H9 (cell line): ENCODE measurements around the gene ZRANB1. TPM values are rescaled to one million over a fixed set of nuclear protein-coding genes. Genes with fewer than 3 reads are reported as not detected.
A peak's percentile ranks its signal among the peaks of the same experiment; 100 is the strongest.

Experiments used
- DNase-seq: peaks from one replicate; pipeline ENCODE4 v3.0.0-alpha.2; 2017
- H2AFZ ChIP-seq: one replicate; pipeline ENCODE4 v1.6.1; 2013; ENCODE audit warnings: mild to moderate bottlenecking, low read length, control low read depth, moderate library complexity
- H2AK5ac ChIP-seq: 2 replicates; pipeline ENCODE4 v1.6.1; 2013; ENCODE audit warnings: low read length, control low read depth, mixed read lengths; ENCODE audit not compliant: insufficient read length
- H2BK120ac ChIP-seq: one replicate; pipeline ENCODE4 v1.6.1; 2013; ENCODE audit warnings: low read depth, mild to moderate bottlenecking, low read length, control low read depth, inconsistent platforms; ENCODE audit not compliant: poor library complexity, severe bottlenecking
- H2BK12ac ChIP-seq: 2 replicates; pipeline ENCODE4 v1.6.1; 2013; ENCODE audit warnings: low read length, control low read depth, mixed read lengths, low read depth; ENCODE audit not compliant: insufficient read length
- H2BK15ac ChIP-seq: 2 replicates; pipeline ENCODE4 v1.6.1; 2013; ENCODE audit warnings: low read depth, low read length, control low read depth
- H2BK20ac ChIP-seq: one replicate; pipeline ENCODE4 v1.6.1; 2013; ENCODE audit warnings: low read depth, mild to moderate bottlenecking, low read length, control low read depth, inconsistent platforms; ENCODE audit not compliant: poor library complexity, severe bottlenecking
- H2BK5ac ChIP-seq: 2 replicates; pipeline ENCODE4 v1.6.1; 2013; ENCODE audit warnings: low read length, control low read depth, mixed read lengths; ENCODE audit not compliant: insufficient read length
- H3K14ac ChIP-seq: 2 replicates; pipeline ENCODE4 v1.6.1; 2013; ENCODE audit warnings: low read length, control low read depth; ENCODE audit not compliant: insufficient read depth
- H3K18ac ChIP-seq: 2 replicates; pipeline ENCODE4 v1.6.1; 2013; ENCODE audit warnings: low read depth, mild to moderate bottlenecking, mixed read lengths, low read length, control low read depth; ENCODE audit not compliant: insufficient read length
- H3K23ac ChIP-seq: 2 replicates; pipeline ENCODE4 v1.6.1; 2013; ENCODE audit warnings: low read length, control low read depth, mixed read lengths, low read depth; ENCODE audit not compliant: insufficient read length
- H3K23me2 ChIP-seq: 2 replicates; pipeline ENCODE4 v1.6.1; 2013; ENCODE audit warnings: low read depth, mild to moderate bottlenecking, mixed read lengths, low read length, control low read depth; ENCODE audit not compliant: insufficient read length, poor library complexity, severe bottlenecking
- H3K27ac ChIP-seq: 2 replicates; pipeline ENCODE4 v1.5.1; 2013; ENCODE audit warnings: low read length, control low read depth, mixed read lengths, low read depth; ENCODE audit not compliant: insufficient read length
- H3K27me3 ChIP-seq: 2 replicates; pipeline ENCODE4 v1.6.1; 2013; ENCODE audit warnings: low read length, control low read depth, inconsistent platforms; ENCODE audit not compliant: insufficient read depth
- H3K4ac ChIP-seq: 2 replicates; pipeline ENCODE4 v1.6.1; 2013; ENCODE audit warnings: low read depth, mild to moderate bottlenecking, control low read depth, inconsistent platforms, low read length, moderate library complexity
- H3K4me1 ChIP-seq: 2 replicates; pipeline ENCODE4 v1.6.1; 2013; ENCODE audit warnings: low read length, control low read depth, inconsistent platforms; ENCODE audit not compliant: insufficient read depth
- H3K4me2 ChIP-seq: 2 replicates; pipeline ENCODE4 v1.6.1; 2013; ENCODE audit warnings: low read length, control low read depth, mixed read lengths; ENCODE audit not compliant: insufficient read length, insufficient read depth
- H3K56ac ChIP-seq: 2 replicates; pipeline ENCODE4 v1.6.1; 2013; ENCODE audit warnings: low read depth, mild to moderate bottlenecking, mixed read lengths, low read length, control low read depth; ENCODE audit not compliant: insufficient read length
- H3K79me1 ChIP-seq: 2 replicates; pipeline ENCODE4 v1.6.1; 2013; ENCODE audit warnings: low read depth, mild to moderate bottlenecking, moderate library complexity, low read length, control low read depth, inconsistent platforms; ENCODE audit not compliant: insufficient read depth, poor library complexity, severe bottlenecking
- H3K79me2 ChIP-seq: 2 replicates; pipeline ENCODE4 v1.6.1; 2013; ENCODE audit warnings: low read length, control low read depth, inconsistent platforms; ENCODE audit not compliant: insufficient read depth
- H3K9ac ChIP-seq: 2 replicates; pipeline ENCODE4 v1.6.1; 2013; ENCODE audit warnings: low read length, control low read depth, mixed read lengths; ENCODE audit not compliant: insufficient read length; ENCODE audit errors: extremely low read depth
- H3K9me3 ChIP-seq: one replicate; pipeline ENCODE4 v1.6.1; 2013; ENCODE audit warnings: low read depth, low read length, inconsistent platforms; ENCODE audit not compliant: control insufficient read depth
- H3T11ph ChIP-seq: one replicate; pipeline ENCODE4 v1.6.1; 2013; ENCODE audit warnings: mild to moderate bottlenecking, low read length, control low read depth, inconsistent platforms
- H4K20me1 ChIP-seq: one replicate; pipeline ENCODE4 v1.6.1; 2013; ENCODE audit not compliant: control insufficient read depth, insufficient read length, insufficient read depth
- H4K5ac ChIP-seq: 2 replicates; pipeline ENCODE4 v1.6.1; 2013; ENCODE audit warnings: low read depth, mild to moderate bottlenecking, mixed read lengths, low read length, control low read depth; ENCODE audit not compliant: insufficient read length
- H4K8ac ChIP-seq: replicated peaks from 2 replicates; pipeline ENCODE4 v1.6.1; 2013; ENCODE audit warnings: low read length, control low read depth, mixed read lengths, low read depth; ENCODE audit not compliant: insufficient read length
- H4K91ac ChIP-seq: 2 replicates; pipeline ENCODE4 v1.6.1; 2013; ENCODE audit warnings: low read depth, mild to moderate bottlenecking, moderate library complexity, mixed read lengths, low read length, control low read depth; ENCODE audit not compliant: insufficient read length
- H3K27ac Mint-ChIP-seq, 3 experiments: 2 replicates in 2 of 3; 3 replicates in 1 of 3; pipeline ENCODE4 v1.8.0; 2020 to 2021; ENCODE audit warnings: mixed read lengths in 3 of 3, mild to moderate bottlenecking in 1 of 3, moderate library complexity in 1 of 3
- H3K27me3 Mint-ChIP-seq: 2 replicates; pipeline ENCODE4 v1.8.0; 2021; ENCODE audit warnings: low read depth, mild to moderate bottlenecking, moderate library complexity, mixed read lengths
- H3K36me3 Mint-ChIP-seq, 3 experiments: 2 replicates in 2 of 3; 3 replicates in 1 of 3; pipeline ENCODE4 v1.8.0; 2020 to 2021; ENCODE audit warnings: low read depth in 3 of 3, mixed read lengths in 3 of 3; ENCODE audit not compliant: insufficient read depth in 1 of 3
- H3K4me1 Mint-ChIP-seq, 2 experiments: 2 replicates each; pipeline ENCODE4 v1.8.0; 2020; ENCODE audit warnings: mixed read lengths in 2 of 2
- H3K4me3 Mint-ChIP-seq, 2 experiments: 2 replicates in 1 of 2; 3 replicates in 1 of 2; pipeline ENCODE4 v1.8.0; 2020 to 2021; ENCODE audit warnings: mild to moderate bottlenecking in 2 of 2, mixed read lengths in 2 of 2, moderate library complexity in 1 of 2
- H3K9me3 Mint-ChIP-seq, 2 experiments: 2 replicates in 1 of 2; 3 replicates in 1 of 2; pipeline ENCODE4 v1.8.0; 2020; ENCODE audit warnings: mild to moderate bottlenecking in 2 of 2, mixed read lengths in 2 of 2, moderate library complexity in 1 of 2
- WGBS: extraction: QIAGEN DNeasy Blood & Tissue Kit; methylation state at CpG from one replicate; pipeline ENCODE4 v1.1.7; 2013; ENCODE audit warnings: missing lambda C conversion rate, low lambda C conversion rate, mixed read lengths; ENCODE audit not compliant: insufficient read length; ENCODE audit errors: extremely low coverage; 5-methylcytosine and 5-hydroxymethylcytosine counted together
- total RNA-seq: library from RNA; stranded (reverse); gene quantifications from 2 replicates; pipeline ENCODE4 v1.2.1, GENCODE V29; 2021
- TF ChIP-seq, protein P1 (sequence below): fragments of 200-600 bp; sonication (generic); conservative IDR thresholded peaks from 3 replicates; pipeline ENCODE4 v1.8.0; 2021; ENCODE audit warnings: antibody characterized with exemption, mild to moderate bottlenecking

ZRANB1 gene
- total RNA-seq, 1 experiment from 2014 or later, result 17.4 TPM

- WGBS, result no CpG with 5 or more reads among the region's 11 CpGs
- no peak overlapping the region for H2BK120ac ChIP-seq
- Mint-ChIP-seq H3K27me3 (no peaks in the 10 kb centered on the region), H3K9me3 (no peaks in the 10 kb centered on the region), H3K27ac (peak overlapping the region; percentile 7 to 79 (median 78); a peak in 4 of 7 replicates), H3K36me3 (peaks cover 4 to 8% (median 5%) of the 10 kb centered on the region in 3 experiments; a peak in 4 of 7 replicates), H3K4me1 (peaks cover 32 to 38% of the 10 kb centered on the region in 2 experiments), H3K4me3 (no peak overlapping the region)
- no peak overlapping the region for H2BK15ac ChIP-seq
- no peak overlapping the region for H2AK5ac ChIP-seq
- H2BK5ac ChIP-seq, result no peak overlapping the region
- H3K56ac ChIP-seq, result no peak overlapping the region
- H3K79me1 ChIP-seq, result peaks cover 5% of the 10 kb centered on the region
- H3K4me1 ChIP-seq, result peaks cover 11% of the 10 kb centered on the region; the same call in 1 of the 2 replicates
- H3K27ac ChIP-seq, result no peak overlapping the region
- H3K18ac ChIP-seq, result no peak overlapping the region
- no peaks in the 10 kb centered on the region for H3K9me3 ChIP-seq
- H3K4me2 ChIP-seq, result no peak overlapping the region
- H3K23me2 ChIP-seq, result no peaks in the 10 kb centered on the region
- H2BK12ac ChIP-seq, result no peak overlapping the region
- no peak overlapping the region for H2AFZ ChIP-seq
- no peak overlapping the region for H4K91ac ChIP-seq
- H3K14ac ChIP-seq, result no peak overlapping the region
- H3K79me2 ChIP-seq, result peaks cover 28% of the 10 kb centered on the region
- no peak for DNase-seq
- H3K9ac ChIP-seq, result no peak overlapping the region
- H3K23ac ChIP-seq, result no peak overlapping the region
- no peak overlapping the region for H4K8ac ChIP-seq
- no peaks in the 10 kb centered on the region for H3K27me3 ChIP-seq
- H3K4ac ChIP-seq, result no peak overlapping the region
- H3T11ph ChIP-seq, result no peak overlapping the region
- H4K5ac ChIP-seq, result no peak overlapping the region
- H4K20me1 ChIP-seq, result no peaks in the 10 kb centered on the region
- no peak overlapping the region for H2BK20ac ChIP-seq
- TF ChIP-seq, protein P1, sequence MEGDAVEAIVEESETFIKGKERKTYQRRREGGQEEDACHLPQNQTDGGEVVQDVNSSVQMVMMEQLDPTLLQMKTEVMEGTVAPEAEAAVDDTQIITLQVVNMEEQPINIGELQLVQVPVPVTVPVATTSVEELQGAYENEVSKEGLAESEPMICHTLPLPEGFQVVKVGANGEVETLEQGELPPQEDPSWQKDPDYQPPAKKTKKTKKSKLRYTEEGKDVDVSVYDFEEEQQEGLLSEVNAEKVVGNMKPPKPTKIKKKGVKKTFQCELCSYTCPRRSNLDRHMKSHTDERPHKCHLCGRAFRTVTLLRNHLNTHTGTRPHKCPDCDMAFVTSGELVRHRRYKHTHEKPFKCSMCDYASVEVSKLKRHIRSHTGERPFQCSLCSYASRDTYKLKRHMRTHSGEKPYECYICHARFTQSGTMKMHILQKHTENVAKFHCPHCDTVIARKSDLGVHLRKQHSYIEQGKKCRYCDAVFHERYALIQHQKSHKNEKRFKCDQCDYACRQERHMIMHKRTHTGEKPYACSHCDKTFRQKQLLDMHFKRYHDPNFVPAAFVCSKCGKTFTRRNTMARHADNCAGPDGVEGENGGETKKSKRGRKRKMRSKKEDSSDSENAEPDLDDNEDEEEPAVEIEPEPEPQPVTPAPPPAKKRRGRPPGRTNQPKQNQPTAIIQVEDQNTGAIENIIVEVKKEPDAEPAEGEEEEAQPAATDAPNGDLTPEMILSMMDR, result no peak
Measured at GRCh38 chr10:124942317-124943169, 620 bp downstream of the ZRANB1 start.
